HG03097 (cell line): ENCODE measurements around the gene NEK1.

Experiments
- ATAC-seq: cut with Tn5 transposase; IDR thresholded peaks from one replicate; pipeline ENCODE4 v1.9.1; 2021; ENCODE audit not compliant: unreplicated experiment, low FRiP score

Gene NEK1

DNA sequence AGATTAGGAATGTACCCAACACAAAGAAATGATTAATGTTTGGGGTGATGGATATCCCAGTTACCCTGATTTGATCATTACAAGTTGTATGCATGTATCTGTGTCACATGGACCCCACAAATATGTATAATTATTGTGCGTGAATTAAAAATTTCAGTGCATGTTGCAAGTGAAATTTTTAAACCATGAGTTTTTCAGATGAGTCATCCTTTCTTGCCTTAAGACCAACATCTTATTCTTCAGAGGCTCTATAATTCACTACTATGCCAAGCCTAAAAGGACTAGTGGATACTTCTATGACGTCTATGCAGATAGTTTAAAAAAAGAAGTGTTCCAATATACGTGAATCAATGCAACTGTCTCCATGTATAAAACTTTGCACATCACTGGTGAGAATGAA, 228.7 kb downstream of the NEK1 start:
- no peak for ATAC-seq

DNA sequence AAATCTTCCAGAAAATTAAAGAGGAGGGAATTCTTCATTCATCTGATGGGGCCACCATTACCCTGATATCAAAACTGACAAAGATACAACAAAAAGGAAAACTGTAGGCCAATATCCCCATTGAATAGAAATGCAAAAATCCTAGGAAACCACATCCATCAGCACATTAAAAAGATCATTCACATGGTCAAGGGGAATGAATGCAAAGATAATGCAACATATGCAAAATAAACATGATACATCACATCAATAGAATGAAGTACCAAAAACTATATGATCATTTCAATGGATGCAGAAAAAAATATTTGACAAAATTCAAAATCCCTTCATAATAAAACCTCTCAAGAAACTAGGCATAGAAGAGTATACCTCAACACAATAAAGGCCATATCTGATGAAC, 232.7 kb downstream of the NEK1 start:
- ATAC-seq = no peak

DNA sequence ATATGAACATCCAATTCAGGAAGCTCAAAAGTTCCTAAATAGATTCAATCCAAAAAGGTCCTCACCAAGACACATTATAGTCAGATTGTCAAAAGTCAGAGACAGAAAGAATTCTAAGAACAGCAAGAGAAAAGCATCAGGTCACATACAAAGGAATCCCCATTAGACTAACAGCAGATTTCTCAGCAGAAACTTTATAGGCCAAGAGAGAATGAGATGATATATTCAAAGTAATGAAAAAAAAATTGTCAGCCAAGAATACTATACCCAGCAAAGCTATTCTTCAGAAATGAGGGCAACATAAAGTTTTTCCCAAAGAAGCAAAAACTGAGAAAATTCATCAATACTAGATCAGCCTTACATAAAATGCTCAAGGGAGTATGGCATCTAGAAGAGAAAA, 235.0 kb downstream of the NEK1 start:
- ATAC-seq = no peak

DNA sequence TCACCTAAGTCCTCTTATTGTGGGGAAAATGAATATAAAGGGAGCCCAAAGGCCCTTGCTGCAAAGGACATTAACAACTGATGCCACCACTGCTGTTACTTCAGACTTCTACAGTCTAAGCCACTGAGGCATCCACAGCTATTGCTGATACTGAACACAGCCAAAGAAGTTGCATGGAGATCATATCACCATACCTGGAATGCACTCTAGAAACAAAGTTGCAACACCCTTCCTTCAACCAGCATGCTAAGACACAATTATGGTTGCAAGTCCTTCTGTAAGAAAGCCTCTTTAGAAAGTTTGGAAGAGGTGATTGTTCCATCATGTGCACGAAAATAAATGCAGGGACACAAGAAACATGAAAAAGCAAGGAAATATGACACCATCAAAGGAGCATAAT, 236.0 kb downstream of the NEK1 start:
- no peak for ATAC-seq

DNA sequence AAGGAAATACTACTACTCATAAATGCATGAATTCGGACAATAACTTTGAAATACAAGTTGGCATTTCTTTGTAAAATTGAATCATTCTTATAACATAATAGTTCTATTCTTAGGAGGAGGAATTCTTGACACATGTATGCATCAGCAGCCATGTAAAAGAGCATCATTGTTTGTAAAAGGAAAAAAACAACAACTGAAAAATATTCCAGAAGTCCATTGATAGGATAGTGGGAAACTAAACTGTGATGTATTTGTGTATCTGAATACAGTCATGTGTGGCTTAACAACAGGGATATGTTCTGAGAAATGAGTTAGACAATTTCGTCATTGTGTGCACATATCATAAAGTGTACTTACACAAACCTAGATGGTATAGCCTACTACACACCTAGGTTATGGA, 239.6 kb downstream of the NEK1 start:
- no peak for ATAC-seq

DNA sequence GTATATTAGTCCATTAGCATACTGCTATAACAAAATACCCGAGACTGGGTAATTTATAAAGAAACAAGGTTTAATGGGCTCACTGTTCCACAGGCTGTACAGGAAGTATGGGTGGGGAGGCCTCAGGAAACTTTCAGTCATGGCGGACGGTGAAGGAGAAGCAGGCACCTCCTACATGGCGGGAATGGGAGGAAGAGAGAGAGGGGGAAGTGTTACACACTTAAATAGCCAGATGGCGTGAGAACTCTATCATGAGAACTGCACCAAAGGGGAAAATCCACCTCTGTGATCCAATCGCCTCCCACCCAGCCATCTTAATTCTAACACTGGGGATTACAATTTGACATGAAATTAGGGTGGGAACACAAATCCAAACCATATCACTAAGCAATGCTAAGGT, 242.7 kb downstream of the NEK1 start:
- no peak for ATAC-seq

DNA sequence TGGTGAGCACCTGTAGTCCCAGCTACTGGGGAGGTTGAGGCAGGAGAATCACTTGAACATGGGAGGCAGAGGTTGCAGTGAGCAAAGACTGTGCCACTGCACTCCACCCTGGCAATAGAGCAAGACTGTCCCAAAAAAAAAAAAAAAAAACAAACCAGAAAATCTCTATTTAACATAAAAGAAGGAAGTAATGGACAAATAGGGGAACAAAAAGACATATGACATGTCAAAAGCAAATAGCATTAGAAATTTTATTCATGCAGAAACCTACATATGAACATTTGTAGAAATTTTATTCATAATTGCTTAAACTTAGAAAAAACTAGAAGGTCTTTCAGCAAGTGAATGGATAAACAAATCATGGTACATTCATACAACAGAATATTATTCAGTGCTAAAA, 244.6 kb downstream of the NEK1 start:
- no peak for ATAC-seq

DNA sequence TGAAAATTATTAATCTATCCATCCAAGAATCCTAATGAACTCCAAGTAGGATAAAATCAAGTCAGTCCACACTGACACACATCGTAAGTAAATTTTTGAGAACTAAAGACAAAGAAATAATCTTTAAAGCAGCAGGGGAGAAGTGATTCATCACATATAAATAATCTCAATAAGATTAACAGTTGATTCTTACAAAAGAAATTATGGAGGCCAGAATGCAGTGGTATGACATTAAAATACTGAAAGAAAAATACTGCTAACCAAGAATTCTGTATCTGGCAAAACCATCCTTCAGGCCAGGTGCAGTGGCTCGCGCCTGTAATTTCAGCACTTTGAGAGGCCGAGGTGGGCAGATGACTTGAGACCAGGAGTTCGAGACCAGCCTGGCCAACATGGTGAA, 245.6 kb downstream of the NEK1 start:
- no peak for ATAC-seq

DNA sequence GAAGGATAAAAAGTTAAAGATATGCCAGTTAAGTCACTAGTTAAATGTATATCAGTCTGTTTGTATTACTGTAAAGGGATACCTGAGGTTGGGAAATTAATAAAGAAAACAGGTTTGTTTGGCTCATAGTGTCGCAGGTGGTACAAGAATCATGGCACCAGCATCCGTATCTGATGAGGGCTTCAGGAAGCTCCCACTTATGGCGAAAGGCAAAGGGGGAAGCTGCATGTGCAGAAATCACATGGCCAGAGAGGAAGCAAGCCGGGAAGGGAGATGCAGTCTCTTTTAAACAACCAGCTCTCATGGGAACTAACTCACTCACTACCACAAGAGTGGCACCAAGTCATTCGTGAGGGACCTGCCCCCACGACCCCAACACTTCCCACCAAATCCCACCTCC, 249.8 kb downstream of the NEK1 start:
- ATAC-seq = no peak

DNA sequence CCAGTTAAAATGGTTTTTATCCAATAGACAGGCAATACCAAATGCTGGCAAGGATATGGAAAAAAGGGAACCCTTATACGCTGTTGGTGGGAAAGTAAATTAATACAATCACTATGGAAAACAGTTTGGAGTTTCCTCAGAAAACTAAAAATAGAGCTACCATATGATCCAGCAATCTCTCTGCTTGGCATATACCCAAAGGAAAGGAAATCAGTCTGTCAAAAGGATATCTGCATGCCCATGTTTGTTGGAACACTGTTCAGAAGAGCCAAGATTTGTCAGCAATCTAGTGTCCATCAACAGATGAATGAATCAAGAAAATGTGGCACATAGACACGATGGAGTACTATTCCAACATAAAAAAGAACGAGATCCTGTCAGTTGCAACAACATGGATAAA, 250.6 kb downstream of the NEK1 start:
- no peak for ATAC-seq

DNA sequence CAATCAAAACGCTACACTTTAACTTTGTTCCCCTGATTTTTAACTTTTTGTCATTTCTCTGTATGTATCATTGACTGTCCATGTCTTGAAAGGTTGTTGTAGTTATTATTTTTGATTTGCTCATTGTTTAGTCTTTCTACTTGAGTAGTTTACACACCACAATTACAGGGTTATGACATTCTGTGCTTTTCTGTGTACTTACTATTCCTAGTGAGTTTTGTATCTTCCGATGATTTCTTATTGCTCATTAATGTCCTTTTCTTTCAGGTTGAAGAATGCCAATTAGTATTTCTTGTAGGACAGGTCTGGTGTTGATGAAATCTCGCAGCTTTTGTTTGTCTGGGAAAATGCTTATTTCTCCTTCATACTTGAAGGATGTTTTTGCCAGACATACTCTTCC, 252.4 kb downstream of the NEK1 start:
- no peak for ATAC-seq

DNA sequence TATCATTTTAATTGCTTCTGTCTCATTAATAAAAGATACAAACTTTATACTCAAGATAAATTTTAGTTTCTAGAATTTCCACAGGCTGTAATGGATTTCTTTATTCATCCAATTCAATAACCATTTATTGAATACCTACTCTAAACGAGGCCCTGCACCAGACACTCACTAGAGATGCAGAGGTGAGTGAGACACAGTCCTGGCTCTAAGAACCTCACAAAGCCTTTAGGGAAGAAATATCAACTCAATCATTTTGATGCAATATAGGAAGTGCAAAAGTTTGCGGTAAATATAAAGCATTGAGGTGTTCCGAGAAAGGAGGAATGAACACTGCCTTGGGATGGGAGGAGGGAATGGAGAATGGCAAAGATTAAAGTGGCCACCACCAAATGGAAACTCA, 260.0 kb downstream of the NEK1 start:
- no peak for ATAC-seq

DNA sequence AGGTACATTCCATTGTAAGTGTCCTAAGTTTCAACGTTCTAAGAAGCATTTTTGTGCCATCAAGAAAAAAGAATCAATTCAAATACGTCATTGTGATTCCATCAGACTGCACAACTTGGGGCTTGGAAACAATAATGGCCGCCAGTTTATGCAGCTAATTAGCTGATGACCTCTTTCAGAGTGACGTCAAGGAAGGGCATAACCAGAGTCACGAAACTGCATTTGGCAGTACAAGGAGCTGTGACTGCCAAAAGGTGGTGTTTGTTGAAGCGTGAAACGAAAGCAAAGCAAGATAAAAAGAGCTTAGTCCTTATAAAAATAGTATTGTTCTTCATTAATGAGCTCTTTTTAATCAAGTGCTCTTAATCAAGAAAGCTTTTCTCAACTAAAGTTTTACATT, 260.5 kb downstream of the NEK1 start:
- no peak for ATAC-seq

DNA sequence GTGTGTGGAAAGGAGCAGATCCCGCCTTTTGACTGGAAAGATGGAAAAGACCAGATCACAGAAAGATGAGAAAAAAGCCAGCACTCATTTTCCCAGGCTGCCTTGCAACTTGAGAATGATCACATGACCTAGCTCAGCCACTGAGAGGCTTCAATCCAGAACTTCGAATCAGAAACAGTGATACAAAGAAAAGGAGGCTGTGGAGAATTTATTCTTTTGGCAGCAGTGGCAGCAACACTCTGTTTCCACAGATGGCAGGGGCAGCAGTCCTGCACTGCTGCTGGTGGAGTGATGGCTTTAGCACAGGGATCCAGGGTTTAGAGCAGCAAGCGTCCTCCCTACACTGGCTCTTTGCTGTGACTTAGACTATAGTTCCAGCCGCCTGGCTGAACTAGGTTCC, 263.8 kb downstream of the NEK1 start:
- no peak for ATAC-seq

DNA sequence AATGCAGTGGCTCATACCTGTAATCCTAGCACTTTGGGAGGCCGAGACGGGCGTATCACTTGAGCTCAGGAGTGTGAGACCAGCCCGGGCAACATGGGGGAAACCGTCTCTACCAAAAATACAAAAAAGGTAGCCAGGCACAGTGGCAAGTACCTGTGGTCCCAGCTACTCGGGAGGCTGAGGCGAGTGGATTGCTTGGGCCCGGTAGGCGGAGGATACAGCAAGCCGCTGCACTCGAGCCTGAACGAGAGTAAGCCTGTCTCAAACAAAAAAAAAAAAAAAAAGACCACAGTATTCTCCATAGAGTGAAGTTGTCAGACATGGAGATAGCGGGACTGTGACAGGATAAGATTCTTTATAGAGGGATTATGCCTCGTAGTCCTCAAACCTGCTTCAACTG, 265.5 kb downstream of the NEK1 start:
- ATAC-seq = no peak

DNA sequence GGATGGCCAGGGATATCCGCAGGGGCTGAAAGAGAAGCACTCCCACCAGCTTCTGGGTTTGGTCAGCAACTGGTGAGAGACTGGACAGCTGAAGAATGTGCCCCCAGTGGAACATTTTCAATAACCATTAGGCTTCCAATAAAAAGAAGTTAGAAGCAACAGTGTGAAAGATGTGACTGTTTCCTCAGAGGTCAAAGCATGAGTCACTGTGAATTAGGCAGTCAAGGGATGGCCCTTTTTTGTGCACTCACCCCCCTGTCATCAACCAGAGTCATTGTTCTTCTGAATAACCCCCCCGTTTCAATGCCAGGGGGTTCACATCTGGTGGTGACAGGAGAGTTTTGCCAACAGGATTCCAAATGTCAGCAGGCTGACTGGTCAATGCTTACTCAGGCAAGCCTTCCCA, 267.1 kb downstream of the NEK1 start:
- ATAC-seq = no peak
